ENCODE results near the gene PRAMEF17.
"Not testable (repeated sequence)": the region's sequence is repeated elsewhere in the genome, so short reads cannot be mapped to it uniquely, and the experiment has no call there.

Gene PRAMEF17

GRCh38 chr1:13389332-13389731 lies at the start of gene PRAMEF17:
TSS of gene PRAMEF17 (plus strand) at chr1:13389632. CDS start at chr1:13389658, 26 bp downstream.
- H3K27ac ChIP-seq, result not testable (repeated sequence)

DNA sequence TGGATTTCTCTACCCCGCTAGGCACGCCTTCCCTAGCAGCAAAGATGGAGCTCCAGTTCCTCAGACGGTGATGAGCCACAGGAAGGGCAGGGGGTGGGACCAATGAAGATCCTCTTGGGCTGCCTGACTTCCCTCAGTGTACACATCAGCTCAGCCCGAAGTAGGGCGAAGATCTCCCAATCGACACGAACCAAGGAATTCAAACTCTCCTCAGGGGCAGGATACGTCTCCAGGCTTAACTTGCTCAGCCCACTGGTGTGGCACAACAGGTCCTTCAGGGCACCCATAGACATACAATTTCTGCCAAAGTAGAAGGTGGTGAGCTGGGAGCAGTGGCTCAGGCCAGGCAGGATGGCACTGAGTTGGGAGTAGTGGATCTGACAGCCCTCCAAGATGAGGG lies 46.9 kb upstream of the PRAMEF17 start:
- not testable (repeated sequence) for H3K27ac ChIP-seq

DNA sequence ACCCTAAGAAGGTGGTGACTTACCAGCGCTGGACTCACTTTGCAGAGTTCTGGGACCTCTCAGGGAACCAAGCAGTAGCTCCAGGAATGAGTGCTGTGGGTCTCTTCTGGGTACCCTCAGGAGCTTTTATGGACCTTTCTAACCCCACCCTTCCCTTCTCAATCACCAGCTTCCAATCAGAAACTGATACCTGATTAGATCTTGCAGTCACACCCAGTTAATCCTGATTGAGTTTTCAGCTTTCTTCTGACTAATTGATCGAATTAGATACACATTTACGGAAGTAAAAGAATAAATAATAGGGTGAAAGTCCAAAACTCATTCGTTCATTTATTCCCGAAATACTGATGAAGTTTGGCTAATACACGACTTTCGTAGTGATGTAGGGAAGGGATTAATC lies 42.4 kb upstream of the PRAMEF17 start, which contains the start of gene PRAMEF14:
Gene PRAMEF14 (minus strand): TSS at position 101 of the 400 bp plus-strand sequence. CDS start 1,820 bp downstream, outside the sequence.
- not testable (repeated sequence) for H3K27ac ChIP-seq

DNA sequence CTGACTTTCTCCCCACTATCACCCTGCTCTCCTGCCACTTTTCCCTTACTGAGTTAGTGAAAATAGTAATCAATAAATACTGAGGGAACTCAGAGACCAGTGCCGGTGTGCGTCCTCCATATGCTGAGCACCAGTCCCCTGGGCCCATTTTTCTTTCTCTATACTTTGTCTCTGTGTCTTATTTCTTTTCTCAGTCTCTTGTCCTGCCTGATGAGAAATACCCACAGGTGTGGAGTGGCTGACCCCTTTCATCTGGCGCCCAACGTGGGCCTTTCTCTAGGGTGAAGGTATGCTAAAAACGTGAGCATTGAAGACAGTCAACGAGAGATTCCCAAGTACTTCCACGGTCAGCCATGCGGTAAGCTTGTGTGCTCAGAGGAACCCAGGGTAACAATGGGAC lies 36.0 kb upstream of the PRAMEF17 start:
- H3K27ac ChIP-seq, result not testable (repeated sequence)

GRCh38 chr1:13354475-13354874 lies 35.0 kb upstream of the PRAMEF17 start:
- not testable (repeated sequence) for H3K27ac ChIP-seq

GRCh38 chr1:13356774-13357173 lies 32.7 kb upstream of the PRAMEF17 start:
- H3K27ac ChIP-seq, result not testable (repeated sequence)
- peak; percentile 52 for TF ChIP-seq CTCF (conservative IDR thresholded peaks at IDR 0.05)

GRCh38 chr1:13362364-13362763 lies 27.1 kb upstream of the PRAMEF17 start:
- not testable (repeated sequence) for H3K27ac ChIP-seq

- not testable (repeated sequence) for H3K27ac ChIP-seq
Measured at GRCh38 chr1:13364928-13365327, 24.5 kb upstream of the PRAMEF17 start.

GRCh38 chr1:13366536-13366935 lies 22.9 kb upstream of the PRAMEF17 start:
- not testable (repeated sequence) for H3K27ac ChIP-seq

GRCh38 chr1:13368544-13368943 lies 20.9 kb upstream of the PRAMEF17 start:
- TF ChIP-seq CTCF (conservative IDR thresholded peaks at IDR 0.05), result 0 out of 2 replicates have a peak, but pooled peaks have one; percentile 15

GRCh38 chr1:13378983-13379382 lies 10.4 kb upstream of the PRAMEF17 start:
- not testable (repeated sequence) for H3K27ac ChIP-seq

More at GRCh38 chr1:13368544-13368943, 20.9 kb upstream of the PRAMEF17 start:
- not testable (repeated sequence) for H3K27ac ChIP-seq

GRCh38 chr1:13380380-13380779 lies 9.1 kb upstream of the PRAMEF17 start:
- not testable (repeated sequence) for H3K27ac ChIP-seq

DNA sequence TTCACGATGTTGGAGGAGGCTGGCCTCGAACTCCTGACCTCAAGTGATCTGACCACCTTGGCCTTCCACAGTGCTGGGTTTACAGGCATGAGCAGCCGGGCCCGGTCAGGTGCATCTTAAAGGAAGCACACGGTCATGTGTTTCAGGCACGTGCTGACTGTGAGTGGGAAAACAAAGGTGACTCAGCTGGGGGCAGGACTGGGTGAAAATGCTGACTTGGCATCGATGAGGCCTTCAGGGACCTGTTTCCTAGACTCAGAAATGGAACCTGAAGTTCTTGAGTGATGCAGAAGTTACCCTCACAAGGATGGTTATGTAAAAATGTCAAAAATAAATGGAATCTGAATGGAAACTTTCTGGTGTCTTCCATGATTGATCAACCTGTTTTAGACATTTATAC lies 3.6 kb downstream of the PRAMEF17 start:
- H3K27ac ChIP-seq, result not testable (repeated sequence)

DNA sequence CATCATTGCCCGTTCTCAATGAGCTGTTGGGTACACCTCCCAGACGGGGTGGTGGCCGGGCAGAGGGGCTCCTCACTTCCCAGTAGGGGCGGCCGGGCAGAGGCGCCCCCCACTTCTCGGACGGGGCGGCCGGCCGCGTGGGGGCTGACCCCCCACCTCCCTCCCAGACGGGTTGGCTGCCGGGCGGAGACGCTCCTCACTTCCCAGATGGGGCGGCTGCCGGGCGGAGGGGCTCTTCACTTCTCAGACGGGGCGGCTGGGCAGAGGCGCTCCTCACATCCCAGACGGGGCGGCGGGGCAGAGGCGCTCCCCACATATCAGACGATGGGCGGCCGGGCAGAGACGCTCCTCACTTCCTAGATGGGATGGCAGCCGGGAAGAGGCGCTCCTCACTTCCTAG lies 5.3 kb downstream of the PRAMEF17 start:
- H3K27ac ChIP-seq, result not testable (repeated sequence)

GRCh38 chr1:13395311-13395710 lies 5.9 kb downstream of the PRAMEF17 start:
- not testable (repeated sequence) for H3K27ac ChIP-seq

Measured in VCaP (cell line).